BJ (cell line): Measurements from ENCODE around the gene PRTG. TPM values are rescaled to one million over a fixed set of nuclear protein-coding genes. Genes with fewer than 3 reads are reported as not detected.
A peak's percentile ranks its signal among the peaks of the same experiment; 100 is the strongest.

ENCODE experiments used
- CTCF ChIA-PET: fragments of 350-600 bp; formaldehyde crosslinking; extraction: SDS; loops from one replicate; lab custom pipeline; 2021; ENCODE audit warnings: antibody characterized with exemption, inconsistent platforms; lab: Yijun Ruan, JAX
- POLR2A ChIA-PET: fragments of 300-600 bp; sonication (Branson Sonifier 250); formaldehyde crosslinking; extraction: SDS; loops from one replicate; lab custom pipeline; 2021; ENCODE audit warnings: antibody characterized with exemption; lab: Charles Lee
- DNase-seq: peaks from one replicate; pipeline ENCODE4 v3.0.0-alpha.2; 2011; ENCODE audit warnings: low read depth
- H3K27me3 ChIP-seq: 2 replicates; pipeline ENCODE4 v1.6.0; 2011; ENCODE audit warnings: low read length; ENCODE audit not compliant: control insufficient read depth, insufficient read depth
- H3K36me3 ChIP-seq: 2 replicates; pipeline ENCODE4 v1.5.1; 2011; ENCODE audit warnings: low read length; ENCODE audit not compliant: control insufficient read depth, insufficient read depth
- H3K4me3 ChIP-seq: 2 replicates; pipeline ENCODE4 v1.5.1; 2011; ENCODE audit warnings: low read depth, mild to moderate bottlenecking, control low read depth, low read length
- polyA plus RNA-seq: library from polyadenylated mRNA; depleted of rRNA; stranded (reverse); fragments of >200 nt; gene quantifications from 2 replicates; pipeline ENCODE4 v1.2.3, GENCODE V29; 2011
- TF ChIP-seq, protein P1 (sequence below): IDR thresholded peaks from 2 replicates; pipeline ENCODE4 v1.5.1; 2011; ENCODE audit warnings: low read depth, mild to moderate bottlenecking, control low read depth, inconsistent platforms, low read length, moderate library complexity; ENCODE audit not compliant: insufficient read depth

The PRTG gene
- polyA plus RNA-seq, 1 experiment = 0.94 TPM

DNA sequence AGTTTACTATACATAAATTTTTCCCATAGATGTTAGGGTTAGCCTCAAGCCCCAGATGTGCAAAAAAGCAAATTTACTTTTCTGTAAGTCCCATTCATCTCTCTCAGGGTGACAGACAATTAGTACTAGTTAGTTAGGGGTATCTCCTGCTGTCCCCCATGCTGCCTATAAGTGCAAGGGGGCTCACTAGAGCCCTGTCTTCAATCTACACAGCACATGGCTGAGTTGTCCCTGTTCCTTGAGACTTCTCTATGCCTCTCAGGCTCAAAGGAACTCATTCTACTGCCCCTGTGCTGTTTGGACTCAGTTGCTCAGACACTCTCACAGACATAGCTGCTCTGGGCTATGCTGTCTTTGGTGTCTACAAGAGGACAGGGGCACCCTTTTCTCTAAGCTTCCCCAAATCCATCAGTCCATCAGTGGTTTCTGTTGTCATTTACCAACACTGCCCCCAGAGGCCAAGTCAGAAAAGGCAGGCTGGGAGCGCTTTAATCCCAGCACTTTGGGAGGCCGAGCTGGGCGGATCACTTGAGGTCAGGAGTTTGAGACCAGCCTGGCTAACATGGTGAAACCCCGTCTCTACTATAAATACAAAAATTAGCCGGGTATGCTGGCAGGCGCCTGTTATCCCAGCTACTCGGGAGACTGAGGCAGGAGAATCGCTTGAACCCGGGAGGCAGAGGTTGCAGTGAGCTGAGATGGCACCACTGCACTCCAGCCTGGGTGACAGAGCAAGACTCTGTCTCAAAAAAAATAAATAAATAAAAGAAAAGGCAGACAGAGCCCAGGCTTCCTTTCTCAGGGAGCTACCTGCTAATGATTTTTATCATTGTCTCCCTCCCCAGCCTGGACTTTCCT lies 31.4 kb upstream of the PRTG start:
- ChIA-PET CTCF (interaction anchor here (0.6 to 4.9 kb wide), 21 partner anchors 10 to 248 kb away, joined by 3 to 64 read pairs (median 4); no protein-coding TSS in a partner anchor), POLR2A (no interaction called here)
- peaks cover 2% of the 10 kb centered on the region for H3K27me3 ChIP-seq
- H3K4me3 ChIP-seq = no peak overlapping the region
- DNase-seq = no peak
- TF ChIP-seq, protein P1, sequence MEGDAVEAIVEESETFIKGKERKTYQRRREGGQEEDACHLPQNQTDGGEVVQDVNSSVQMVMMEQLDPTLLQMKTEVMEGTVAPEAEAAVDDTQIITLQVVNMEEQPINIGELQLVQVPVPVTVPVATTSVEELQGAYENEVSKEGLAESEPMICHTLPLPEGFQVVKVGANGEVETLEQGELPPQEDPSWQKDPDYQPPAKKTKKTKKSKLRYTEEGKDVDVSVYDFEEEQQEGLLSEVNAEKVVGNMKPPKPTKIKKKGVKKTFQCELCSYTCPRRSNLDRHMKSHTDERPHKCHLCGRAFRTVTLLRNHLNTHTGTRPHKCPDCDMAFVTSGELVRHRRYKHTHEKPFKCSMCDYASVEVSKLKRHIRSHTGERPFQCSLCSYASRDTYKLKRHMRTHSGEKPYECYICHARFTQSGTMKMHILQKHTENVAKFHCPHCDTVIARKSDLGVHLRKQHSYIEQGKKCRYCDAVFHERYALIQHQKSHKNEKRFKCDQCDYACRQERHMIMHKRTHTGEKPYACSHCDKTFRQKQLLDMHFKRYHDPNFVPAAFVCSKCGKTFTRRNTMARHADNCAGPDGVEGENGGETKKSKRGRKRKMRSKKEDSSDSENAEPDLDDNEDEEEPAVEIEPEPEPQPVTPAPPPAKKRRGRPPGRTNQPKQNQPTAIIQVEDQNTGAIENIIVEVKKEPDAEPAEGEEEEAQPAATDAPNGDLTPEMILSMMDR = peak; percentile 55
- H3K36me3 ChIP-seq = no peaks in the 10 kb centered on the region

DNA sequence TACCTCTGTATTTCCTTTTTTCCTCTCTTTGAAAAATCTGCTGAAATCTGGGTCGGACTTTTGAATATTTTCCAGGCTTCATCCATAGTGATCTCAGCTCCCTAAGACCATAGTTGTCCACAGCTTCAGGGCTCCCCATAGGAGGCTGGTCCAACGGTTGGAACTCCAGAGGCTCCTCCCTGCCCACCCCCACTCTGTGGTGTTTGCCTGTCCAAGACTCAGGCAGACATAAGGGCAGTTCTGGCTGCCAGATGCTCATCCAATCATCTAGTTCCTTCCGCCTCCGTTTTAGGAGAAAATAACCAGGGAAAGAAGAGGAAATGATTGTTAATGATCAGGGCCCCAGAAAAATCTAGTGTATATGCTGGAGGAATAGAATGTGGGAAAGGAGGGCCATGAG lies 27.9 kb upstream of the PRTG start:
- H3K27me3 ChIP-seq = no peaks in the 10 kb centered on the region
- POLR2A ChIA-PET = no interaction called here

DNA sequence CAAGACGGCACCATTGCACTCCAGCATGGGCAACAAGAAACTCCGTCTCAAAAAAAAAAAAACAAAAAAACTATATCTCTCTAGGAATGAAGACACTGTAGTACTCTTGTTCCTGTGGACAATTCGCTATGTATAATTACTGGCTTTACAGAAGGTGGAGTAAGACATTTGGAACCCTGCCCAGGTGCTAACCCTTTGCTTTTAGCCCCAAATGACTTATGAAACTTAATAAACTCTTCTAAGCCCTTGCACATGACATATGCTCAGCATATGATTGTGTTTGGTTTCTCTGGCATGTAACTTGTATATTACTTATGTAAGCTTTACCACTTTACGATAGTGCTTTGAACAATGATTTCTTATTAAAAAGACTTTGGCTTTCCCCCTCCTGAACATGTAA lies 27.3 kb upstream of the PRTG start:
- POLR2A ChIA-PET = no interaction called here
- peak; percentile 19 for DNase-seq
- CTCF ChIA-PET = interaction anchor here (0.8 to 1.1 kb wide), 2 partner anchors 20 to 142 kb away, joined by 3 read pairs; no protein-coding TSS in a partner anchor
- H3K27me3 ChIP-seq = no peaks in the 10 kb centered on the region
- no peak overlapping the region for H3K4me3 ChIP-seq
- TF ChIP-seq, protein P1 = no peak
- no peaks in the 10 kb centered on the region for H3K36me3 ChIP-seq

More for the DNA sequence above, 27.9 kb upstream of the PRTG start:
- CTCF ChIA-PET = interaction anchor here (0.8 kb wide), 1 partner anchor 143 kb away, joined by 3 read pairs; no protein-coding TSS in a partner anchor
- Histone ChIP-seq H3K36me3 (no peaks in the 10 kb centered on the region), H3K4me3 (no peak overlapping the region)
- no peak for DNase-seq
- TF ChIP-seq, protein P1 = no peak

DNA sequence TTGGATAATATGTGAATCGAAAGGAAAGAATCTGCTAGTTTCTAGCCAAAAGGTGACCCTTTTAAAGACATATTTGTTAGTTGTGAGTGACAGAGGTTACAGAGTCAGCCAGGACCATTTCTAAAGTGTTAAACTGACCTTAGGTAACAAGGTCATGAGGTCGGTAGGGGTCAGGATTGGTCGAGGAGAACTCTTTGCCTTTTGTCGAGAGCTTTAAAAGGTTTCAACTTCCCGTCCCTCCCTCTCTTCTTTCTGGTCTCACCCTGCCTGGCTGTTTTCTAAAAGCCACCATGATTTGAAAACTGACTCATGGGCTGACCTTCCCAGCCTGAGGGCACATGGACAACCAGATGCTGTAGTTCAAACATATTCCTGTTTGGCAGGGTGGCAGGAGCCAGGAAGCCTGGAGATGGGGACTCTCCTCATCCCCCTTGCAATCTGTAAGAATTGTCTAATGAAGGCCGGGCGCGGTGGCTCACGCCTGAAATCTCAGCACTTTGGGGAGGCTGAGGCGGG lies 25.8 kb upstream of the PRTG start:
- ChIA-PET CTCF (interaction anchor here (1.1 kb wide), 1 partner anchor 22 kb away, joined by 3 read pairs; no protein-coding TSS in a partner anchor), POLR2A (no interaction called here)
- Histone ChIP-seq H3K27me3 (no peaks in the 10 kb centered on the region), H3K4me3 (no peak overlapping the region), H3K36me3 (no peaks in the 10 kb centered on the region)
- DNase-seq = no peak
- TF ChIP-seq, protein P1 = no peak

DNA sequence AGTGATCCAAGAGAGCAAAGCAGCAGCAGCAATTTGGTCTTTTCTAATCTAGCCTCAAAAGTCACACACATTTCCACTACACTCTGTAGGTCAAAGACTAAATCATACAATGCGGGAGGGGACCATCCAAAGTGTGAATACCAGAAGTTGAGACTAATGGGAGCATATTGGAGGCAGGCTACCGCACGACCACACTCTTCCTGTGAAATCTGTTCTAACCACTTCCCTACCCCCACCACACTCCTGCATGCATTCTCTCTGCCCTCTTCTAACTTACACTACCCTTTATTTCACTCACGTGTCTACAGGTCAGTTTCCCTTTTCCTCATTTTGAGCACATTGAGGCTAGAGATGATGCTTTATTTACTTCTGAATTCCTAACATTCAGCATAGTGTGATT lies 23.7 kb upstream of the PRTG start:
- ChIA-PET CTCF (no interaction called here), POLR2A (no interaction called here)
- H3K4me3 ChIP-seq = no peak overlapping the region
- TF ChIP-seq, protein P1 = no peak
- no peaks in the 10 kb centered on the region for H3K36me3 ChIP-seq
- DNase-seq = no peak
- H3K27me3 ChIP-seq = no peaks in the 10 kb centered on the region
